Measurements from ENCODE around the gene ZNF891.

ZNF891 gene

DNA sequence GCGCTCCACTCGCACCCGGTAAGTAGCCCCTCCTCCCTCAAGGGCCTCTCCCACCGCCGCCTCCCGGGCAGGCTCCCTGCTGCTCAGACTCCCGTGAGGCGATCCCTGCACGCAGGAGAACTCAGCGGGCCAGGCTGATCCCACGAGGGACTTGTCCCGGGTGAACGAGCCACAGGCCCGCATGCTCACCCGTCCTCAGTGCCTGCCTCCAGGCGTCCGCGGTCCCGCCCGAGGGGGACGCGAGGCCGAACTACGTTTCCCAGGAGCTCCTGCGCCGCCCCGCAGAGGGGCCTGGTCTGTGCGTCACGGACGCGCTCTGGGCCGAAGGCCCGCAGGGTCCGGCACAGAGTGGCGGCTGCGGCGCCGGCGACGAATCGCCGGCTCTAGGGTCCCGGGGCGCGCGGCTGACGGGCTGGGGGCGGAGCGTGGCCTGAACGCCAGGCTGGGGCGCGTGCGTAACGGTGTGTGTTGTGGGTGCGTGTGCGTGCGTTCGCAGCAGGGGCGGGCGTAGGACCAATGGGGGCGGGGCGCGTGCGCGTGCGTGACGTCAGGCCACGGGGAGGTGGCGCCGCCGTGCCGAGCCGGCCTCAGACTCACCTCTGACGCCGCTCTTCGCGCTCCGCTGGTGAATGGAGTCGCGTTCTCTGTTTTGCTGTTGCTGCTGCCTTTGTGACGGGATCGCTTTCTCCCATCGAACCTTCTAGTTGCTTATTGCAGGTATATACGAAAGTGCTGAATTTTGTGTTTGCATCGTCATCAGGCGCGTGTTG, at the start of gene ZNF891, which contains the start of gene ZNF10:
ZNF891 (minus strand) TSS at position 237 of the 770 bp plus-strand sequence. CDS start 8,356 bp downstream, outside the sequence.
ZNF10 (plus strand) TSS at position 590 of the 770 bp plus-strand sequence. CDS start 13,866 bp downstream, outside the sequence.
- DNase-seq, result peak; percentile 89

DNA sequence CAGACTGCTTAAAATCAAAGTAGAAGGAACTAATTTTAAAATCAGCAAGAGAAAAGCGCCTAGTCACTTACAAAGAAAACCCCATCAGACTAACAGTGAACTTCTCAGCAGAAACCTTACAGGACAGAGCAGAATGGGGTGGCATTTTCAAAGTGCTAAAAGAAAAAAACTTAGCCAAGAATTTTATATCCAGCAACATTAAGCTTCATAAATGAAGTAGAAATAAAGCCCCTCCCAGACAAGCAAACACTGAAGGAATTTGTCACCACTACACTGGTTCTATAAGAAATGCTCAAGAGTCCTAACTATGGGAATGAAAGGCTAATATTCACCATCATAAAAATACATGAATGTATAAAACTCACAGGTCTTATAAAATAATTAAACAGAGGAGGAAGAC, 44.8 kb upstream of the ZNF891 start:
- DNase-seq, result no peak

DNA sequence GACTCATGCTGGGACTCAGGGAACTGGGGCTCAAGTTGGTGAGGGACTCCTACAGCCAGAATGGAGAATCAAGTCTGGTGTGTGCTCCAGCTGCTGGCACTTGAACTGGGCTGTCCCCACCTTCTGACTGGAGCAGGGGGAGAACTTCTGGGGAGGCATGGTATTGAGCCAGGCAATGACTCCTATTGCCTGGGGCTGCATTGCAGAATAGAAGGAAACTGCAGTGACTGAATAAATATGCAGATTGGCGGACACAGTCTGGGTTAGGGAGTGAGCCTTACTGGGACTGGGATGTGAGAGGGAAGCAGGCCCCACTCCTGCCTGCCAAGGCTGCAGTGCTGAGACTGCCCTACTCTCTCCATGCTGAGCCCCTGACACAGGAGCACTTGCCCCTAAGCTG, 42.4 kb upstream of the ZNF891 start:
- no peak for DNase-seq

DNA sequence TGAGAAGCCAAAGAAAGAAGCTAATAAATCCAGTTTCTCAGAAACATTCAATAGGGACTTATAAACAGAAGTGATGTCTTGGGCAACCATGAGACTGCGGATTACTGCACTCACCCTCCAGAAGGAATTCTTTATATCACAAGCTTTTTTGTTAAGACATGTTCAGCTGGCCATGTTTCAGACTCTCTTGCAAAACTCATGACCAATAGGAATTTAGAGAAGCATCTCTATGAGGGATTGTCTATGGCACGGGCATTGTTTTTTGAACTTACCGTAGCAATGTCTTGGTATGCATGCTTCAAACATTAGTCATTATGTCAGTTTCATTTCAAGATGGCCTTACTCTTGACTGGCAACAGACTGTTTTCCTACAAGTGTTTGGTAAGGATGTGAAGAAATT, 35.7 kb upstream of the ZNF891 start:
- no peak for DNase-seq

DNA sequence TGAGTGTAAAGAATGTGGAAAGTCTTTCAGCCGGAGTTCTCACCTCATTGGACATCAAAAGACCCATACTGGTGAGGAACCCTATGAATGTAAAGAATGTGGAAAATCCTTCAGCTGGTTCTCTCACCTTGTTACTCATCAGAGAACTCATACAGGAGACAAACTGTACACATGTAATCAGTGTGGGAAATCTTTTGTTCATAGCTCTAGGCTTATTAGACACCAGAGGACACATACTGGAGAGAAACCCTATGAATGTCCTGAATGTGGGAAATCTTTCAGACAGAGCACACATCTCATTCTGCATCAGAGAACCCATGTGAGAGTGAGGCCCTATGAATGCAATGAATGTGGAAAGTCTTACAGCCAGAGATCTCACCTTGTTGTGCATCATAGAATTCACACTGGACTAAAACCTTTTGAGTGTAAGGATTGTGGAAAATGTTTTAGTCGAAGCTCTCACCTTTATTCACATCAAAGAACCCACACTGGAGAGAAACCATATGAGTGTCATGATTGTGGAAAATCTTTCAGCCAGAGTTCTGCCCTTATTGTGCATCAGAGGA, 26.1 kb upstream of the ZNF891 start:
- no peak for DNase-seq

DNA sequence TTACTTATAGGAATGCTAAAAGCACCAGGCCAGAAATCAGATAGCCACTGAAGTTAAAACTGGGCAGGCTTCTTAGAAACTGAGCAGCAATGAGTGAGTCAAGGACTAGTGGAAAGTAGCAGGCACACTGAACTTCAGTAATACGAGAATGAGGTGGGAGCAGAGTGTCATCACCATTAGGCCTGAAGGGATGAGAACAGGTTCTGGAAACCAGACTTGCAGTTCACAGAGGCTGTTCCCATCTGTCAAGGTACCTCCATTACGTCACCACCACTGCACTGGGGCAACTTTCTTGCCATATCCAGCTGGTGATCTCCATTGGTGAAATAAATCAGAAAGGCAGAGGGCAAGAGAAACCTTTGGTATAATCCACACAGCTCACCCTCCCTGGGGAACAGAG, 15.9 kb upstream of the ZNF891 start:
- no peak for DNase-seq

DNA sequence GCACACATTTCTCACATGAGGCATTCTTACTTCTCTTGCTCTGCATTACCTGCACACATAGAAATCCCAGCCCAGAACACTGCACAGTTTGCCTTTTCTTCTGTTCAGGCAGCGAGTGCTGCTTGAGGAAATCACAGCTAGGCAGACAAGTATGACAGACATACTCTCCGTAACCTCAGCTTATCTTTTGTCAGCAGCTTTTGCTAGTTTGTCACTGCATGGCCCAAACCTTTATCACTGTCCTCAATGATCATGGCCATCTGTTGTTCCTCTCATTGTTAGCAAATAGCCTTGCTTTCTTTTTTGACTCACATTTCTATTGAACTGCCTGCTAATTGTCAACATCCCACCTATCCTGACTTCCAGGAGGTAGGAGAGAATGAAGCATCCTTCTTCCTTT, 5.7 kb upstream of the ZNF891 start:
- no peak for DNase-seq

DNA sequence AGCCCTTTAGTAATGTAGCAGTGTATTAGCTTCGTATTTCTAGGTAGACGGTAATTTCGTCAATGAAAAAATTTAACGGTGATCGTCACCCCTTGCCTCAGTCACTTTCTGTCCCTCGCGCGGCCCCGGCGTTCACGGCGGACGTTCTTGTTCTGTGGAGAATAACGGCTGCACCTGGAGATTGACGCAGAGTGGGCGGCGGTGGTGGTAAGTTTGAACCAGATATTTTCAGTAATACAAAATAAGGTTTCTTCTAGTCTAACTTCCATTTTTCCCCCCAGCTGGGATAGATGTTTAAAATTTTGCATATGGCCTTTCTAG, 694 bp upstream of the ZNF891 start:
- DNase-seq, result no peak

DNA sequence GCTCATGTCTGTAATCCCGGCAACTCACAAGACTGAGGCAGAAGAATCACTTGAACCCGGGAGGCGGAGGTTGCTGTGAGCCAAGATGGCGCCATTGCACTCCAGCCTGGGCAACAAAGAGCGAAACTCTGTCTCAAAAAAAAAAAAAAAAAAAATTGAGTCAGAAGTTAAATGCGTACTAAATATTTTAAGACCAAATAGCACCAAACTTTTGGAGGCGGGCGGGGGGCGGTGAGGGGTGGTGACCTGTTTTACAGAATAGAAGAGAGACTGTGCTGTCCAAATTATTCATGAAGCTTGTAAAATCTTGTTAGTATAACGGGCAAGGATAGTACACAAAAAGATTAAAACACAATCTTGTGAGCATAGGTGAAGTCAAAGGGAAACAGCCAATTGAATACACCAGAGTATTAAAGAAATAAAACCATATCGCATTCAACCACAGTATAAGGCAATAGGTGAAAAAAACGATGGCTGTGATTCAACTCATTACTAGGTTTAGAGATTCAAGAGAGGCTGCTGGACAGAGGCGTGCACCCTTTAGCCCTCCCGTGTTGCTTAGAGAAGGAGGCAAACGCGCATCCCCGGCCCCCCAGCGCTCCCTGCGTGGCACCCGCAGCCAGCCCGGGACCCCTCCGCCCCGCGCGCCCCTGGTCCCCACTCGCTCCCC, 571 bp downstream of the ZNF891 start:
- no peak for DNase-seq

DNA sequence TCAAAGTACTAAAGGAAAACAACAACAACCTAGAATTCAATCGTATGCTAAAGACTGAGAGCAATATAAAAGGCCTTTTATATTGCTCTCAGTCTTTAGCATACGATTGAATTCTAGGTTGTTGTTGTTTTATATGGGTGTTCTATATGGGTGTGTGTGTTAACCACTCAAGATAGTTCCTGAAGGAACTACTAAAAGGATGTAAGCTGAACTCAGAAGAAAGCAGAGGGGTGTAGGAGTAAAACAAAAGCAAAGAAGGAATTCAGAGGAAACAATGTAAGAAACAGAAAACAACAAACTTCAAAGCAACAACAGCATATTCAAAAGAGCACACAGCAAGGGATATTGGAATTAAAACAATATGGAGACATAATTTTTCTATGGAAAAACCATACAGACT, 5.4 kb downstream of the ZNF891 start:
- DNase-seq, result no peak

DNA sequence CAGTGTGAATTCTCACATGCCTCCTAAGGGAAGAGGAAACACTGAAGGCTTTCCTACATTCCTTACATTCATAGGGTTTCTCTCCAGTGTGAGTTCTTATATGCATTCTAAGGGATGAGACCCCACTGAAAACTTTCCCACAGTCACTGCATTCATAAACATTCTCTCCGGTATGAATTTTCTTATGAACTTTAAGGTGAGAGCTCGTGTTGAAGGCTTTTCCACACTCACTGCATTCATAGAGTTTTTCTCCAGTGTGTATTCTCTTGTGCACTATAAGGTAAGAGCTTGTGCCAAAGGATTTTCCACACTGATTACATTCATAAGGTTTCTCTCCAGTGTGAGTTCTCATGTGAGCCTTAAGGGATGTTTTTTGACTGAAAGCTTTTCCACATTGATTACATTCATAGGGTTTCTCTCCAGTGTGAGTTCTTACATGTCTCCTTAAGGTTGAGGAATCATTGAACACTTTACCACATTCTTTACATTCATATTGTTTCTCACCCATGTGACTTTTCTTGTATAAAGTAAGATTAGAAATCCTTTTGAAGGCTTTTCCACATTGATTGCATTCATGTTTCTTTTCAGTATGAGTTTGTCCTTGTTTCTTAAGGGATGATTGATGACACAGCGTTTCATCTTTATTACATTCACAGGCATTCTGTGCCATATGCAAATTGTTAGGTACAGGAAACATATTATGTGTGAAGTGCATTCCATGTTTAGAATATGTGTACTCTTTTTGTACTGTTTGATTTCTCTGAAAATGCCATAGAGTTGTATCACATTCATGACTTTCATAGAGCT, 9.5 kb downstream of the ZNF891 start:
- no peak for DNase-seq

DNA sequence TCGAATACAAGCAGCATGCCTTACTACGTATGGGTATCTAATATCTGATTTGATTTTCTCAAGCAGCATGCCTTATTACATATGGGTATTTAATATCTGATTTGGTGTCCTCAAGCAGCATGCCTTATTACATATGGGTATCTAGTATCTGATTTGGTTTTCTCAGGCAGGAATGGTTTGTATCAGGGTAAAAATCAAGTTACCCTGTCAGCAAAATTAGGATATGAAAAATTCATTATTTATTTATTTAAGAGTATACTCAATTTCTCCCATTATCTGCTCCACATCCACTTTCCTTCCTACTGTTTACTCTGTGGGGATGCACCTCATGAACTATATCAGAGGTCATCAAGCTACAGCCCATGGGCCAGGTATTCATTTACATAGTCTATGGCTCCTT, 21.9 kb downstream of the ZNF891 start:
- no peak for DNase-seq

DNA sequence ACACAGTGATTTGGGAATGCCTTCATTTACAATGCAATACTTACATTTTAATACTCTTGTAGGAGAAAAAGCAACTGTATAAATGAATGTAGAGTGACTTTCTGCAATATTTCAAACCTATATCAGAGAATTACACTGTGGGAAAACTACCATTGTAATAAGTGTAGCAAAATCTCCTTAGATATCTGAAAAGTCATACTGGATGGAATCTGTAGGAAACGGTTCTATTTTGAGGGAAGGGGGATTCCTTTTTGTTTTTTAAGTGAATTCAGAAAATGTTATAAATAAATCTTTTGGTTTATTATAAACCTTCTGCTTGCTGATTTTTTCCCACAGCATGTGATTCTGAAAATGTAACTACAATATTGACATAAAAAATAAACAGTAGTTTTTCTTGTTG, 23.0 kb downstream of the ZNF891 start:
- DNase-seq, result no peak

DNA sequence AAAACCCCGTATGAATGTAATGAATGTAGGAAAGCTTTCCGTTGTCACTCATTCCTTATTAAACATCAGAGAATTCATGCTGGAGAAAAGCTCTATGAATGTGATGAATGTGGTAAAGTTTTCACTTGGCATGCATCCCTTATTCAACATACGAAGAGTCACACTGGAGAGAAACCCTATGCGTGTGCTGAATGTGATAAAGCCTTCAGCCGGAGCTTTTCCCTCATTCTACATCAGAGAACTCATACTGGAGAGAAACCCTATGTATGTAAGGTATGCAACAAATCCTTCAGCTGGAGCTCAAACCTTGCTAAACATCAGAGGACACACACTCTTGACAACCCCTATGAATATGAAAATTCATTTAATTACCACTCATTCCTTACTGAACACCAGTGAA, 23.8 kb downstream of the ZNF891 start:
- no peak for DNase-seq

DNA sequence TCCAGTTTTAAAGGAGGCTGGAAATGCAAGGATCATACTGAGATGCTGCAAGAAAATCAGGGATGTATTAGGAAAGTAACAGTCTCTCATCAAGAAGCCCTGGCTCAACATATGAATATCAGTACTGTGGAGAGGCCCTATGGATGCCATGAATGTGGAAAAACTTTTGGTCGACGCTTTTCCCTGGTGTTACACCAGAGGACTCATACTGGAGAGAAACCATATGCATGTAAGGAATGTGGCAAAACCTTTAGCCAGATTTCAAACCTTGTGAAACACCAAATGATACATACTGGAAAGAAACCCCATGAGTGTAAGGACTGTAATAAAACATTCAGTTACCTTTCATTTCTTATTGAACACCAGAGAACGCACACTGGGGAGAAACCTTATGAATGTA, 24.5 kb downstream of the ZNF891 start:
- no peak for DNase-seq

DNA sequence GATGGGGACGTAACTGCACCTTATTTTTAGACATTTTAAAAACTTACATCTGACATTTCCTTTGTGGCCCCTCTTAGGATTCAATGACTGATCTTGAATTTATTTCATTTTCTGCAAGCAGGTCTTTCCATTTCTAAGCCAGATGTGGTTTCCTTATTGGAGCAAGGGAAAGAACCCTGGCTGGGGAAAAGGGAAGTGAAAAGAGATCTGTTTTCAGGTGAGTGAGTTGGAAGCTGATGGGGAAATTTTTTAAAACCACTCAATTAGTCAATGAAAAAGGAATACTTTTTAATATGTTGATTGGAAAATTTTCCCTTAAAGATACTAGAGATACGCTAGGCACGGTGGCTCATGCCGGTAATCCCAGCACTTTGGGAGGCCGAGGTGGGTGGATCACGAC, 46.7 kb downstream of the ZNF891 start:
- DNase-seq, result no peak

DNA sequence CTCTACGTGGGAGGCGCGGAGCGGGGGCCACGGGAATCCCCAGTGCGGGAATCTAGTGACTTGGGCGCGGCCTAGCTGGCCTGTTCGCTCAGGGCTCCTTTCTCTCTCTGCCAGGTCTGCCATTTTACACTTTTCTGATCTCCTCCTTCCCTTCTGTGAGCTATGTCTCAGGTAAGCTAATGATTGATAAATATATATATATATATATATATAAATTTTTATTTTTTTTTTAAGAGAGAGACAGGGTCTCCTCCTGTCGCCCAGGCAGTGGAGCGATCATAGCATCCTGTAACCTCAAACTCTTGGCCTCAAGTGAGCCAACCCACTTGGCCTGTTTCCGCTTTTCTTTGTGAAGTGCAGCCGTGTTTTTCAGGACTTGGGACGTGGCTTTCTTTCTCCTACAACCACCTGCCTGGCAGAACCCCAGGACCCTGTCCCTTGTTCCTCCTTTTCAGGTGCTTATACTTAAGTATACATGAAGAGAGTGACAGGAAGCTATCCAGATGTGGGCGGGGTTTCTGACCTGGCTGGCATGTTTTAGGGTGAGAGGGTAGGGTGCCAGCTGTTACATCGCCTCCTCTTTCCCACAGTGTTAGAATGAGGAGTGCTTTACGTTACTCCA, 48.8 kb downstream of the ZNF891 start:
- DNase-seq, result no peak

DNA sequence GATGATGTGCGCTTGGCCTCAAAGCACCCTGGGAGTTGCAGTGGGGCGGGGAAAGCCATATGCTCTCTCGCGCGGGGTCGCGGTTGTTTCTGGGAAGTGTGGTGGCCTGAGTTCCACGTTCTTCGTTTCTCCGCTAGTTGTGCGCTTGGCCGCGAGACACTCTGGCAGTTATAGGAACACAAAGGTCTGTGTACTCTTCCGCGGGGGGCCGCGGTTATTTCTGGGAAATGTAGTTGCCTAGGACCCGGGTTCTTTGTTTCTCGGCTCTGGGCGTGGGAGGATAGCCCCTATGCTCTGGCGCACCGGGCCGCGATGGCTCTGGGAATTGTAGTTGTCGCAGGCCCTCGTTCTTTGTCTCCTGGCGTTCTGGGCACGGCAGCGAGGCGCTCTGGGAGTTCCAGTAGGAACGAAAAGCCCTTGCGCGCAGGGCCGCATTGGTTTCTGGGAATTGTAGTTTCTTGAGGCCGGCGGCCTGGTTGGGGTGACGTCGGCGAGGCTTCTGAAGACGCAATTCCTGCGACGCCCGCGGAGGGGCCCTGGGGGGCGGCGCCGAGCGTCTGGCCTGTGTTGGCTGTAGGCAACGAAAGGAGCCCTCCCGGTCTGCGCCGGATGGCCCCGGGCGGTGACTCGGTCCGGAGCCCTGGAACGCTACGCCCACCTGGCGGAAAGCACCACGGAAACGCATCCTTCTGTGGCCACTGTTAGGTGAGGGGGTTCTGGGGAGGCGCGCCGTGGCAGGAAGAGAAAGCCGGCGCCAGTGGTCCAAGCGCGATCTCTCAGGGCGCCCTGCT, 49.5 kb downstream of the ZNF891 start, which contains the start of gene ZNF140:
ZNF140 (plus strand) TSS at position 556 of the 791 bp plus-strand sequence. CDS start 398 bp downstream, outside the sequence.
- DNase-seq, result peak; percentile 81

DNA sequence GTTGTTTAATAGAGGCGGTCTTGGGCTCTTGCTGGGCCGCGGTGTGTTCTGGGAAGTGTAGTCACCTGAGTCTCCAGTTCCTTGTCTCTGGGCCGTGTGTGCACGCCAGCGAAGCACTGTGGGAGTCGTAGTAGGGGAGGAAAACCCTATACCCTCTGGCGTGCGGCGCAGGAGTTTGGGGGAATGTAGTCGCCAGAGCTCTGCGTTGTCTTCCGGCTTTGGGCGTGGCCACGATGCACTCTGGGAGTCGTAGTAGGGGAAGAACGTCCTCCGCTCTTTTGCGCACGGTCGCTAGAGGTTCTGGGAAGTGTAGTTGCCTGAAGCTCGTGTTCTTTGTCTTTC, 50.1 kb downstream of the ZNF891 start:
- DNase-seq, result peak; percentile 87

DNA sequence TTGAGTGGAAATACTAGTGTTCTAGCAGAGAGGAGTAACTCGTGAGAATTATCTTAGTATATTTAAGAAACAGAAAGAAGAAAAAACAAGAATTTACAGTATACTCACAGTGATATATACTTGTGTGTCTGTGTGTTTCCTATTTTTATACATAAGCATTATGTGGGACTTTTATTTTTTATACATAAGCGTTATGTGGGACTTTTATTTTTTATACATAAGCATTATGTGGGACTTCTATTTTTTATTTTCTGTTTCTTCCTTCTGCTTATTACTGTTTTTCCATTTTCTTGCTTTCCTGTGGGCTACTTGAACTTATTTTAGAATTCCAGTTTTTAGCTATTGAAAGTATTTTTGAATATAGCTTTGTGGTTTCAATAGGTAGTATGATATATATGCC, 56.2 kb downstream of the ZNF891 start:
- DNase-seq, result no peak

DNA sequence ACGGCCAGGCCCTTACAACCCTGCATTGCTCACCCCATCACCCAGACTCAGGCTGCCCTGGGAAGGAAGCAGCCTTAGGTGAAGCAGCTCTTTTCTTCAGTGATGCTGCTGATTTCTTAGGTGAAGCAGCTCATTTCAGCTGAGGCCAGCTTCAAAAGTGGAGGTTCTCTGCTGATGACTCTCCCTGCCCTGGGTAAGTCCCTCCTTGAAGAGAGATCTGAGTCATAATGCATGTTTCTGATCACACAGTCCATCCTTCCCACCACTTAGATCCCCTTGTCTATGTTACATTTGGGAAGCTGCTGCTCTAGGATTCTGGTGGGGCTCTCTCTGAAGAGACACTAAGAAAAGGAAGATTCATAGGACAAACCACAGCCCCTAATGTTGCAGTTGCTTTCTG, 66.5 kb downstream of the ZNF891 start:
- no peak for DNase-seq

DNA sequence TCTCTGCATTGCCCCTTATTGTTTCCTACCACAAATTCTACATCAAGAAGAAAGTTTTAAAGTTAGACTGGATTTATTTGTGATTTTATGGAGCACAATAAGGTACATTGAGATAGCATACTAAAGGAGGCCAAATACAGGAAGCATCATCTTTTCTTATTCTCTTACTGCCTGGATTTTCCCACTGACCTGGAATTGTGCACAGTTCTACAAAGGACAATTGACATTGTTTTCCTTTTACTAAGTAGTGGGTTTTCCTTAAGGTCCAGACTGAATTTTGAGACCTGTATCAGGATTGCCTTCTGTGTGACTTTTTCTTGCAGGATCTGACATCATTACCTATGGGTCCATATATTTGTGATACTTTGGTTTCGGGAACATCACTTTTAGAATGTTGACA, 68.1 kb downstream of the ZNF891 start:
- no peak for DNase-seq
